ENCODE measurements around the gene DAP.

DNA sequence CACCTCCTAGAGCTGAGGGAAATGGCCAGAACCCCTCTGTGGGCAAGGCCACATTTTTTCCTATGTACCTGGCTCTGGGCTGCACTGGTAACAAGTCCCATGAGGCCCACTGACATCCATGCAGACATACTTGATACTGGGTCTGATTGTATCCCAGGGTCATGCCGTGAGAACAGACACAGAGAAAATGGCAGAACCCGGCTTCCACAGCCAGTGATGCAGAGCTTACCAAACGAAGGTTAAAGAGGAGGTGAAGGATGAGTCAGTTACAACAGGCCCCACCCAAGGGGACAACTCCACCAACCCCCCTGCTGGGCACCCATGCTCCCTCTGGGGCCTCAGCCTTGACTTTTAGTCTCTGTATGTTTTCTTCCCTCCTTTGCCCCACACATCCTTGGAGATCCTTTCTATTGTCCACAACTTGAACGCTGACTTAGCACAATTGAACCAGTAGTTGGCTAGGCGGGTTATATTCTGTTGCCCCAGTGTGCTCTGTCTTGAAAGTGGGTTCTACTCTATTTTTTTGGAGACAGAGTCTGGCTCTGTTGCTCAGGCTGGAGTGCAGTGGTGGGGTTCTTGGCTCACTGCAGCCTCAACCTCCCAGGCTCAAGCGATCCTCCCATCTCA, 93.5 kb downstream of the DAP start:
- TF ChIP-seq CTCF (IDR thresholded peaks at IDR 0.05) (no peak), POLR2A (IDR thresholded peaks at IDR 0.05) (no peak)

Data from thyroid gland (tissue), 4 donors.